Activated CD4-positive, alpha-beta T cell treated with anti-CD3 and anti-CD28 coated beads, Interleukin-2, amount 50 U/mL, for 4 hours (primary cell): ENCODE measurements around the gene LETM1.
A peak's percentile ranks its signal among the peaks of the same experiment; 100 is the strongest.

Experiments used
- DNase-seq, 2 experiments: peaks; one replicate each; pipeline ENCODE4 v3.0.0-alpha.2; 2020

Gene LETM1

GRCh38 chr4:1804638-1805492, 51.1 kb downstream of the LETM1 start:
- DNase-seq, result no peak

GRCh38 chr4:1803523-1804423, 52.2 kb downstream of the LETM1 start:
- DNase-seq, result no peak

GRCh38 chr4:1802720-1803522, 53.0 kb downstream of the LETM1 start:
- no peak for DNase-seq

- no peak for DNase-seq
Measured at GRCh38 chr4:1802151-1802715, 53.7 kb downstream of the LETM1 start.

- no peak for DNase-seq
Measured at GRCh38 chr4:1801286-1801958, 54.5 kb downstream of the LETM1 start.

- DNase-seq, result no peak
Measured at GRCh38 chr4:1800805-1801204, 55.2 kb downstream of the LETM1 start.

- DNase-seq, result no peak
Measured at GRCh38 chr4:1799387-1800375, 56.3 kb downstream of the LETM1 start.

- DNase-seq, result no peak
Measured at GRCh38 chr4:1798580-1799386, 57.2 kb downstream of the LETM1 start.

GRCh38 chr4:1797861-1798579, 57.9 kb downstream of the LETM1 start:
- DNase-seq, result no peak

- no peak for DNase-seq
Measured at GRCh38 chr4:1797298-1797860, 58.6 kb downstream of the LETM1 start.

- DNase-seq, result no peak
Measured at GRCh38 chr4:1796486-1797204, 59.3 kb downstream of the LETM1 start.

GRCh38 chr4:1795299-1796195, 60.4 kb downstream of the LETM1 start:
- DNase-seq, result no peak

- no peak for DNase-seq
Measured at GRCh38 chr4:1794809-1795298, 61.1 kb downstream of the LETM1 start.

- no peak for DNase-seq
Measured at GRCh38 chr4:1793940-1794808, 61.8 kb downstream of the LETM1 start.

- peak; percentile 13 to 16 for DNase-seq
Measured at GRCh38 chr4:1793496-1793840, 62.5 kb downstream of the LETM1 start.
